Fibroblast of pulmonary artery (primary cell): Measurements from ENCODE around the gene SPRN.
"Not testable (repeated sequence)": the region's sequence is repeated elsewhere in the genome, so short reads cannot be mapped to it uniquely, and the experiment has no call there.

Experiments used
- DNase-seq: peaks from one replicate; pipeline ENCODE4 v3.0.0-alpha.2; 2010; ENCODE audit warnings: low read depth
- H3K4me3 ChIP-seq: replicated peaks from 2 replicates; pipeline ENCODE4 v1.5.1; 2011; ENCODE audit warnings: low read depth, mild to moderate bottlenecking, control low read depth, low read length, moderate library complexity
- TF ChIP-seq, protein P1 (sequence below): IDR thresholded peaks from 2 replicates; pipeline ENCODE4 v1.5.1; 2011; ENCODE audit warnings: mild to moderate bottlenecking, control low read depth, low read length, inconsistent platforms; ENCODE audit errors: missing control alignments

The SPRN gene

DNA sequence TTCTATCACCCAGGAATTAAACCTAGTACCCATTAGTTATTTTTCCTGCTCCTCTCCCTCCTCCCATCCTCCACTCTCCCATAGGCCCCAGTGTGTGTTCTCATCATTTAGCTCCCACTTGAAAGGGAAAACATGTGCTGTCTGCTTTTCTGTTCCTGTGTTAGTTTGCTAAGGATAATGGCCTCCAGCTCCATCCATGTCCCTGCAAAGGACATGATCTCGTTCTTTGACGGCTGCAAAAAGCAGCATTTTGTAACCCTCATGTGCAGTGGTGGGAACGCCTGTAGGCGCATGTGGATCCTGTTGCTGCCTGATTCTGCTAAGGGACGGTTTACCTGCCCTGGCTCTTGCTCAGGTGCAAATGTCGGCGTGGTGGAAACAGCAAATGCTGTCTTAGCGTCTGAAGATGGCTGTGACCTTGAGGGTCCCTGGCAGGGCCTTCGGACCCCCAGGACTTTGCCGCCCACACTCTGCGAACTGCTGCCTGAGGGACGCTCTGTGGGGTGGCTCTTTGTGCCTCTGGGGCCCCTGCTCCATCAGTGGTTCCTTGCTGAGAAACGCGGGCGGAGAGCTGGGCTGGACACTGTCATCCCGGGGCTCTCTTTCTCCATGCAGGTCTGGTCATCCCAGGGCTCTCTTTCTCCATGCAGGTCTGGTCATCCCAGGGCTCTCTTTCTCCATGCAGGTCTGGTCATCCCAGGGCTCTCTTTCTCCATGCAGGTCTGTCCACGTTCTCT is 36.0 kb downstream of the SPRN start:
- no peak overlapping the region for H3K4me3 ChIP-seq
- DNase-seq, result no peak
- TF ChIP-seq, protein P1, sequence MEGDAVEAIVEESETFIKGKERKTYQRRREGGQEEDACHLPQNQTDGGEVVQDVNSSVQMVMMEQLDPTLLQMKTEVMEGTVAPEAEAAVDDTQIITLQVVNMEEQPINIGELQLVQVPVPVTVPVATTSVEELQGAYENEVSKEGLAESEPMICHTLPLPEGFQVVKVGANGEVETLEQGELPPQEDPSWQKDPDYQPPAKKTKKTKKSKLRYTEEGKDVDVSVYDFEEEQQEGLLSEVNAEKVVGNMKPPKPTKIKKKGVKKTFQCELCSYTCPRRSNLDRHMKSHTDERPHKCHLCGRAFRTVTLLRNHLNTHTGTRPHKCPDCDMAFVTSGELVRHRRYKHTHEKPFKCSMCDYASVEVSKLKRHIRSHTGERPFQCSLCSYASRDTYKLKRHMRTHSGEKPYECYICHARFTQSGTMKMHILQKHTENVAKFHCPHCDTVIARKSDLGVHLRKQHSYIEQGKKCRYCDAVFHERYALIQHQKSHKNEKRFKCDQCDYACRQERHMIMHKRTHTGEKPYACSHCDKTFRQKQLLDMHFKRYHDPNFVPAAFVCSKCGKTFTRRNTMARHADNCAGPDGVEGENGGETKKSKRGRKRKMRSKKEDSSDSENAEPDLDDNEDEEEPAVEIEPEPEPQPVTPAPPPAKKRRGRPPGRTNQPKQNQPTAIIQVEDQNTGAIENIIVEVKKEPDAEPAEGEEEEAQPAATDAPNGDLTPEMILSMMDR, result no peak

DNA sequence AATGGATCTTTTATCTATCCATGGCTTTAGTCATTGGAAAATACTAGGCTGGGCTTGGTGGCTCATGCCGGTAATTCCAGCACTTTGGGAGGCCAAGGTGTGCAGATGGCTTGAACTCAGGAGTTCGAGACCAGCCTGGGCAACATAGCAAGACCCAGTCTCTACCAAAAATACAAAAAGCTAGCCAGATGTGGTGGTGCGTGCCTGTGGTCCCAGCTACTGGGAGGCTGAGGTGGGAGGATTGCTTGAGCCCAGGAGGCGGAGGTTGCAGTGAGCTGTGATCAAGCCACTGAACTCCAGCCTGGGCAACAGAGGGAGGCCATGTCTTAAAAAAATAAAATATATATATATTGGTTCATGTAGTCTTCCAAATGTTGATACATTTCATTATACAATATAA is 37.5 kb downstream of the SPRN start:
- DNase-seq, H3K4me3 ChIP-seq: not testable (repeated sequence)

DNA sequence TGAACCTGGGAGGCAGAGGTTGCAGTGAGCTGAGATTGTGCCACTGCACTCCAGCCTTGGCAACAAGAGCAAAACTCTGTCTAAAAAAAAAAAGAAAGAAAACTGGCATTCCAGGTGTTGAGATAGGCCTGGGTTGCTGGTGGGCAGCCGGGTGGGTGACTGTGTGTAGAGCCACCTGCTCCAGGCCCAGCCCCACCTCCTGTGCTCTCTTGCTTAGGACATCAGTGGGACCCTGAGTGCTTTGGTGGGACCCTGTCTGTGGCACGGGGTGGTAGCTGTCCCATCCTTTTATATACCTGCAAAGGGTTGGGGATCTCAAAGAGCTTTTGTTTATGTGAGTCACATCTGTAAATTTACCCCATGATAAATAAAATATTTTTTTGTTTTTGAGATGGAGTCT is 39.2 kb downstream of the SPRN start:
- TF ChIP-seq, protein P1, result no peak
- DNase-seq, result no peak
- H3K4me3 ChIP-seq, result no peak overlapping the region

DNA sequence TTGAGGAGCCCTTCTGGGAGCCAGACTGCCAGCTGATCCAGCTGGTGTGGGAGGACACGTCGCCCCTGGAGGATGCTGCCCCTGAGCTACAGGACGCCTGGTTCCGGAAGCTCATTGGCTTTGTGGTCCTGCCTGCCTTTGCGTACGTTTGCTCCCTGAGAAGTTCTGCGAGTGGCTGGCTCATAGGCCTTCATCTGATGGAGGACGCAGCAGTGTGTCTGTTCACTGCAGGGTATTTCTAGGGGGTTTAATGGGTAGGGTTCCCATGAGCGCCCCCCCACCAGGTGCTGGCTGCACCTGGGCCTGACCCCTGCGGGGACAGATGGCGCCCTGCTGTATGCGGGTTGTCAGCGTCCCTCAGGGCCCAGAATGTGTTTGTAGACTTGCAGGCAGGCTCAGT is 40.4 kb downstream of the SPRN start:
- TF ChIP-seq, protein P1, result no peak

DNA sequence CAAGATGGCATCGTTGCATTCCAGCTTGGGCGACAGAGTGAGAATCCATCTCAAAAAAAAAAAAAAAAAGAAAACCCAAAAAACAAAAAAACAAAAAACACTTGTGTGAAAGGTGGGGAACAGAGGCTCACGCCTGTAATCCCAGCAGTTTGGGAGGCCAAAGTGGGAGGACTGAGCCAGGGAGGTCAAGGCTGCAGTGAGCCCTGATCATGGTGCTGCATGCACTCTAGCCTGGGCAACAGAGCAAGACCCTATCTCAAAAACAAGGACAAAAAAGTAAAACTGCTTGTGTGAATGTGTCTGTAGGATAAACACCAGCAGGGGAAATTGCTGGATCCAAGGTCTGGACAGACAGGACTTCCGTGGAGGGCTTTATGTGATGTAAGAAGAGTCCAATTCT is 40.9 kb downstream of the SPRN start:
- no peak overlapping the region for H3K4me3 ChIP-seq
- DNase-seq, result no peak
- TF ChIP-seq, protein P1, result no peak

More for the DNA sequence above, 40.4 kb downstream of the SPRN start:
- H3K4me3 ChIP-seq, result no peak overlapping the region
- no peak for DNase-seq

DNA sequence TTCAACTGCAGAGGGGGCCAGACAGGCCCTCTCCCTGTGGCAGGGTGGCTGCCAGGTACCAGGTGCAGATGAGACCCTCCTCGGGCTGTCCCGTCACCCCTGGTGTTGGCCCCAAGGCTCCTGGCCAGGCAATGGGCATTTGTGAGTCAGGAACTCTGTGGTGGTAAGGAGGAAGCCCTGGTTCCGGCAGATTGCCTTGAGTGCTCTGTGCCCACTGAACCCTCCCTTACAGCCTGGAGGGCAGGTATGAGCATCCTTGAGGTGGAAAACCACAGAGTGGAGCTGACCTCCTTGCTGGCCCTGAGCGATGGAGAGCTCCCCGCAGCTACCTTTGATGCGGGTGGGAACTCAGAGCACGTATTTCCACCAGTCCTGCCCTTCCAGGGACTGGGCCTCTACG is 43.4 kb downstream of the SPRN start:
- no peak for DNase-seq
- H3K4me3 ChIP-seq, result no peak overlapping the region

DNA sequence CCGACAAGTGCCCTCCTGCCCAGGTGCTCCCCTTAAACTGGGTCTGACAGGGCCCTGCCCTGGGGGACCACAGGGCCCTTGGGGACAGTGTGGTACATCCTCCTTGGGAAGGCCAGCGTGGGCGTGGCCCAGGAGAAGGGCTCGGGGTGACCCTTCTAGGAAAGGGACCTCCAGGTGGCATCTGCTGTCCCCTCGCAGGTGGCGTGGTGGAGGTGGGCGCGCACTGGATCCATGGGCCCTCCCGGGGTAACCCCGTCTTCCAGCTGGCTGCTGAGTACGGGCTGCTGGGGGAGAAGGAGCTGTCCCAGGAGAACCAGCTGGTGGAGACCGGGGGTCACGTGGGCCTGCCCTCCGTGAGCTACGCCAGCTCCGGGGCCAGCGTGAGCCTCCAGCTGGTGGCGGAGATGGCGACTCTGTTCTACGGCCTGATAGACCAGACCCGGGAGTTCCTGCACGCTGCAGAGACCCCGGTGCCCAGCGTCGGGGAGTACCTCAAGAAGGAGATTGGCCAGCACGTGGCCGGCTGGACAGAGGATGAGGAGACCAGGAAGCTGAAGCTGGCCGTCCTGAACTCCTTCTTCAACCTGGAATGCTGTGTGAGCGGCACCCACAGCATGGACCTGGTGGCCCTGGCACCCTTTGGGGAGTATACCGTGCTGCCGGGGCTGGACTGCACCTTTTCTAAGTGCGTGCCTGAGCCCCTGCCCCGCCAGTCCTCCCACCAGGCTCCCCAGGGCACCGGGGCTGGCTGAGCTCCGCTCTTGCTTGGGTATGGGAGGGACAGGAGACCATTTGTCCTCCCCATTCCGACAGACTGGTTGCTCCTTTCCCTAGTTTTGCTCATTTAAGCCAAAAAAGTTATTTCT is 44.4 kb downstream of the SPRN start:
- peak overlapping the region; percentile 56 for H3K4me3 ChIP-seq
- DNase-seq, result no peak
- TF ChIP-seq, protein P1, result no peak

More for the DNA sequence above, 43.4 kb downstream of the SPRN start:
- TF ChIP-seq, protein P1, result no peak
